ENCODE measurements around the gene GCK. TPM values are rescaled to one million over a fixed set of nuclear protein-coding genes. Genes with fewer than 3 reads are reported as not detected.

The GCK gene
- total RNA-seq, 2 experiments from 2014 or later: 2.1 to 3.3 TPM

DNA sequence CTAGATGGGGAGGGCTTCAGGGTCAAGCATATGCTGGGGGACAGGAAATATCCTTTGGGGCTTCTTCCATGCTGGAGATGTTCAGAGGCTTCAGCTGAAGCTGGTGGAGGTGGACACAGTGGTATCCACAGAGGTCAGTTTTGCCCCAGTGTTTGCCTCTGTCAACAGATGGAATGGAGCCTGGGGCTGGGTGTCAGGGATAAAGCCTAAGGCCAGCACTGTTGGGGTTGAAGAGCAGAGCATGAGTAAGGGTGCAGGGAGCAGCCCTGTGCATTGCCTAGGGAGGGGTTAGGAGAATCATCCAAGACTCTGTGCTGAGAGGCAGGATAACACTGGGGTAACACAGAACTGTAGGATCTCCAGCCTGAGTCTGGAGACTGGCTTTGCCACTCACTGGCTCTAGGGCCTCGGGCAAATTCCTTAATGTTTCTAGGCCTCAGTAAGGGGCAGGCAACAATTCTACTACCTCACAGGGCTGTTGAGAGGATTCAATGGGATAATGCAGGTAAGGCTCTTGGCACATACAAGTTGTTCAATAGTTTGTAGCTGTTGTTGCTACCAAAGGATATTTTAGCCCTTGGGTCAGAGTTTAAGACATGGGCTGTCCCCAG is 26.3 kb downstream of the GCK start:
- intact Hi-C loops (cut with micrococcal nuclease): no loop called here
- H3K9me3 Mint-ChIP-seq: peaks cover 2% of the 10 kb centered on the region
- H3K36me3 Mint-ChIP-seq (ENCODE audit: low read depth): no peaks in the 10 kb centered on the region
- no peak overlapping the region for H3K27ac Mint-ChIP-seq
- H3K4me1 Mint-ChIP-seq (ENCODE audit: low read depth): peaks cover 5% of the 10 kb centered on the region
- H3K4me3 Mint-ChIP-seq: no peak overlapping the region
- H3K27me3 Mint-ChIP-seq (ENCODE audit: low read depth): no peaks in the 10 kb centered on the region
- DNase-seq: no peak
- CTCF ChIA-PET: interaction anchor here (1.8 kb wide), 1 partner anchor 33 kb away, joined by 4 read pairs; no protein-coding TSS in a partner anchor

DNA sequence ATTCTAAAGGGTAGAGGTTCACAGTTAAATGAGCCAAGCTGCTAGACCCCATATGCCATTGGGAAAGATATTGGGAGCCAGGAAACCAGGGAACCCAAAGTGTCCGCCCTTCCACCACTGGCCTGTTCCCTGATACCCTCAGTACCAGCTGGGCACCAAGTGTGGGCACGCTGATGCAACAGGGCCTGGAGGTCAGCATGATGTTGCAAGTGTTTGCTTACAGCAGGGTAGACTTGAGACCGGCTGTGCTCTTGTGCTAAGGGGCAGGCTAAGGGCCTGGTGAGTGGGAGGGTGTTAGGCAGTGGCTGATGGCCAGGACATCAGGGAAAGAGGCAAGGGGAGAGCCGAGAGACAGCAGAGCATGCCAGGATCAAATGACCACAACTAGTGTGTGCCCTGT is 27.1 kb downstream of the GCK start:
- Mint-ChIP-seq H3K27me3 (ENCODE audit: low read depth) (no peaks in the 10 kb centered on the region), H3K27ac (no peak overlapping the region), H3K4me3 (no peak overlapping the region), H3K4me1 (ENCODE audit: low read depth) (no peaks in the 10 kb centered on the region), H3K36me3 (ENCODE audit: low read depth) (no peaks in the 10 kb centered on the region), H3K9me3 (peaks cover 2% of the 10 kb centered on the region)
- DNase-seq: no peak
- intact Hi-C loops (cut with micrococcal nuclease): no loop called here
- CTCF ChIA-PET: no interaction called here

DNA sequence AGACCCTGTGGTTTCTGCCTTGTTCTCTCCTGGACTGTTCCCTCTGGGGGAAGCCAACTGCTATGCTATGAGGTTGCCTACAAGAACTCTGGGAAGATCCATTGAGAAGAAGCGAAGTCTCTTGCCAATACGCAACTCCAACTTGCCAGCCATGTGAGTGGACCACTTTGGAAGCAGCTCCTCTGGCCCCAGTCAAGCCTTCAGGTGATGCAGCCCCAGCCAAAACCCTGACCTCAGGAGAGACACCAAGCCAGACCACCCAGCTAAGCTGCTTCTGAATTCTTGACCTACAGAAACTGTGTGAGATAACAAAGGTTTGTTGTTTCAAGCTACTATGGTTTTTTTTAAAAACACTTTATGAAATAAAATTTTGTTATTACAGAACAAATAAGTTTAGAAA is 27.9 kb downstream of the GCK start:
- H3K4me1 Mint-ChIP-seq (ENCODE audit: low read depth): no peaks in the 10 kb centered on the region
- no peaks in the 10 kb centered on the region for H3K27me3 Mint-ChIP-seq (ENCODE audit: low read depth)
- no peak for DNase-seq
- H3K4me3 Mint-ChIP-seq: no peak overlapping the region
- no peaks in the 10 kb centered on the region for H3K36me3 Mint-ChIP-seq (ENCODE audit: low read depth)
- H3K9me3 Mint-ChIP-seq: peaks cover 2% of the 10 kb centered on the region
- H3K27ac Mint-ChIP-seq: no peak overlapping the region
- intact Hi-C loops (cut with micrococcal nuclease): no loop called here
- CTCF ChIA-PET: no interaction called here

DNA sequence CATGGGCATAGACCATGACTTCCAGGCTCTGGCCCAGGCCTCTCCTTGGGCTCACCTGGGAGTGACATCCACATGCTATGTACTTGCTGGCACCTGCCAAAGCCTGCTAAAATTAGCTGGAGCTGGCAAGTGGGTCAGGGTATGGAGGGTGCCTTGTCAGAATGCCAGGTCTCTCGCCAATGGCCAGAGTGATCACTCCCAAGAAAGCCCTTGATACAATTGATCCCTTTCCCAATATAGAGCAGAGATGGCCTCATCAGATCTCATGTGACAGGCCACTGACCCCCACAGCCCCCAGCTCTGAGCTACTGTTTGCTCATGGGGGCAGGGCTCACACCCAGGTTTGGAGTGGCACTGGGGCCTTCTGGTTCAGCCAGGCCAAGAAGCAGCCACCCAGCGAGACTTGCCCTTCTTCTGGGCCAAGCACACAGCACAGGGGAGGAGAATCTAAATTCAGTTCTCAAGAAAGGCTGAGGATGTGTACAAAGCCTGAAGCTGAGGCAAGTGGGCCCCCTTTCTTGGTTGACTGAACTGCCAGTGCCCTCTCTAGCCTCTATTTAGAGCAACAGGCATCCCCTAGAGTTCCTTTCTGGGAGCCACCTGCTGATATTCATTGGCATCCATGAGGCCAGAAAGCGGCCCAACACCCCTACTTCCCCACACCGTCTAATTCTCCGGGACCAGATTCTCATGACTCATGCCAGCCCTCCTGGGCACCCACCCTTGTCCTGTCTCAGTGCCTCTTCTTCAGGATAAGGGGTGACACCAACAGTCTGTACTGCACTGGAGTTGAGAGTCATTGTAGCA is 29.2 kb downstream of the GCK start:
- no peaks in the 10 kb centered on the region for H3K36me3 Mint-ChIP-seq (ENCODE audit: low read depth)
- no peaks in the 10 kb centered on the region for H3K27me3 Mint-ChIP-seq (ENCODE audit: low read depth)
- H3K4me1 Mint-ChIP-seq (ENCODE audit: low read depth): no peaks in the 10 kb centered on the region
- H3K27ac Mint-ChIP-seq: no peak overlapping the region
- H3K9me3 Mint-ChIP-seq: peaks cover 2% of the 10 kb centered on the region
- intact Hi-C loops (cut with micrococcal nuclease): no loop called here
- DNase-seq: no peak
- no peak overlapping the region for H3K4me3 Mint-ChIP-seq
- CTCF ChIA-PET: no interaction called here

DNA sequence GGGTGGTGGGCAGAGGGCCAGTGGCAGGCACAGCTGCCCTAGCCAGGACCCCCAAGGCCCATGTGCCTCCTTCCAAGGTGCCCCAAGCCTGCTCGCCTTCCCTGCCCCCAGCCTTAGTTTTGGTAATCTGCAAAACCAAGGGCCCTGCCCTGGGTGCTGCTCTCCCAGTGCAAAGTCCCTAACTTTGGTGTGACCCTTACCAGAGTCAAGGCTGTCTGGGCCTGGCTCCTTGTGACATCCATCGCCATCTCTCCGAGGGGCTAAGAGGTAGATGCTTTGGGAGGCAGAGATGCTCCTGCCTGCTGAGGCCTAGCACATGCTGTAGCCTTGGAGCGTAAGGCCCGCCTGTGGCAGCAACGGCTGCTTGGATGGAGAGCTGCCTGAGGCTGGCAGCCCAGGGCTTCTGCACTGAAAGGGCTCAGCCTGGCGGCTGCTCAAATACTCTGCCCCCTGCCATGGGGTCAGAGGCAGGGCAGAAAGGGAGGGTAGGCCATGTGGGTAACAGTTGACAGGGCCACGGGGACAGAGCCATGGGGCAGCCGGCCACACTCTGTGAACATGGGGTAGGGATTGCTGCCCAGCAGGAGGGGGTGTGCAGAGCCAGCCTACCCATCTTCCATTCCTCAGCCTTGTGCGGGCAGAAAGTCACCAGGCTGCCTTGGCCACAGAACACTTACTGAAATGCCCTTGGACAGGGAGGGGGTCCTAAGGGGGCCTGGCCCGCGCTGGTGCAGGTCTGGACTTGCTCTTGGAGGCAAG is 30.2 kb downstream of the GCK start:
- H3K27ac Mint-ChIP-seq: no peak overlapping the region

DNA sequence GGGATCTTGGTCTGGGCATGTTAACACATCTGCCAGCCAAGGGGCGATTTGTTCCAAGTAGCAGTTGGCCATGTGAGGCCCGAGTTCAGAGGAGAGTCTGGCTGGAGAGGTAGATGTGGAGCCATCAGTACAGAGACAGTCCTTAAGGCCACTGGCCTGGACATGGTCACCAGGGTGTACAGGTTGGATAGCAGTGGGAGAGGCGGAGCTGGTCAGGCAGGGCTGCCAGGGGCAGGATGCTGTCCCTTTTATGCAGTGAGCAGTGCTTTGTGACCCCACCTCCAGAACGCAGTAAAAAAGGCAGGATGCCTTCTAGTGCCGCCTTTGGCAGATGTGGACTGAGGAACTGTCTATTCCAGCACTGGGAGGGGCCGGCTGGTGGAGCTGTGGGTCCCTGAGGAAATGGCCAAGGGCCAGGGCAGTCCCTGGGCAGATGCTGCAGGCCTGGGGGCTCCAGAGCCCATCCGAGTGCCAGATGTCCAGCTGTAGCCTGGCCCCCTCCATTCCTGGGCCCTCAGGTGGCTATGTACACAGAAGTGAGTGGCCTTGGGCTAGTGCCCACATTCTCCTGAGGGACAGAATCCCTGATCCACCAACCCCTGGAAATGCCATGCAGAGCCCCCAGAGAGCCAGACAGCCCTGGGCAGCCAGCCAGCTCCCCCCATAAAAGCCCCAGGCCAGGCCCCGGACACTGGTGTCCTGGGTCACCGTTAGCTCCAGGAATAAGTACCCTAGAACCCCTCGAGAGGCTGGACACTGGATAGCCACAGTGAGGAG is 31.0 kb downstream of the GCK start:
- intact Hi-C loops (cut with micrococcal nuclease): no loop called here
- H3K9me3 Mint-ChIP-seq: no peaks in the 10 kb centered on the region
- CTCF ChIA-PET: no interaction called here
- no peaks in the 10 kb centered on the region for H3K4me1 Mint-ChIP-seq (ENCODE audit: low read depth)
- H3K4me3 Mint-ChIP-seq: no peak overlapping the region
- no peak overlapping the region for H3K27ac Mint-ChIP-seq
- no peaks in the 10 kb centered on the region for H3K36me3 Mint-ChIP-seq (ENCODE audit: low read depth)
- DNase-seq: no peak
- no peaks in the 10 kb centered on the region for H3K27me3 Mint-ChIP-seq (ENCODE audit: low read depth)

More for the DNA sequence above, 30.2 kb downstream of the GCK start:
- H3K9me3 Mint-ChIP-seq: no peaks in the 10 kb centered on the region
- DNase-seq: no peak
- CTCF ChIA-PET: no interaction called here
- no peaks in the 10 kb centered on the region for H3K36me3 Mint-ChIP-seq (ENCODE audit: low read depth)
- no peaks in the 10 kb centered on the region for H3K4me1 Mint-ChIP-seq (ENCODE audit: low read depth)
- intact Hi-C loops (cut with micrococcal nuclease): no loop called here
- H3K4me3 Mint-ChIP-seq: no peak overlapping the region
- no peaks in the 10 kb centered on the region for H3K27me3 Mint-ChIP-seq (ENCODE audit: low read depth)

DNA sequence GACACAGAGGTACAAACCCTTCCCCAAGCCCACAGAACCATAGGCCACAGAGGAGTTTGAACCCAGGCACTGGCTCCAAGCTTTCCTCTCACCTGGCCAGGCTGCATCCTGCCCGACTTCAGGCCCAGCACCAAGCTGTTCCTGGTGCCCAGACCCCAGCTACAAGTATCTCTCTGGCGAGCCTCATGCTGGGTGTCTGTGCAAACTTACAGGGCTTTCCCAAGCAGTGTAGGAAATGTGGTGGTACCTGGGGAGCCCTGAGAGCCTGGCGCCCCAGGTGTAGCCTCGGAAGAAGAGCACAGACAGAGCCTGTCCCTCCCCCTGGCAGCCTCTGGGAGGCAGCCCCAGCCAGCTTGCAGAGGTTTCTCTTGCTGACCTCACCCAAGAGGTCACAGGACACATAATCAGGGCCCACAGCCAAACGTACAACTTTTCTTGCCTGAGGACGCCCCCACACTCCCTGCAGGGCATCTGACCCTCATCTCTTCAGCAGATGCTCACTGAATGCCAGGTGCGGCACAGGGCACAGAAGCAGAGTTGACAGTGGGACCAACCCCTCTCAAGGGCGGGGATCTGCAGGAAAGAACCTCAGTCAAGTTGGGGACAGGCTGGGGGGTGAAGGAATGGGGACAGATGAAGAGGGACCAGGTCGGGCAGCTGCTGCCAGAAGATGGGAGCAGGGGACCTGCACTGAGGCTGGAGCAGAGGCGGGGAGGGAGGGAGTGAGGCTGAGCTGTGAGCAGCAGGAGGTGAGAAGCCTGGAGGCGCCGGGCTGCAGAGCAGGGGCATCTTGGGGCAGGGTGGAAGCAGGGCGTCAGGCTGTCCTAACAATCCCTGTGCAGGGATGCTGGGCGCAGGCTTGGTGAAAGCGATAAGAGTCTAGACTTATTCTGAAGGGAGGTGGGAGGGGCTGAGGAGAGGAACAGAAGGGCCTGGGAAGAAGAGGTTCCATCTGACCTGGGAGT is 31.8 kb downstream of the GCK start:
- Mint-ChIP-seq H3K27me3 (ENCODE audit: low read depth) (no peaks in the 10 kb centered on the region), H3K27ac (no peak overlapping the region), H3K4me1 (ENCODE audit: low read depth) (no peaks in the 10 kb centered on the region), H3K9me3 (no peaks in the 10 kb centered on the region), H3K4me3 (no peak overlapping the region), H3K36me3 (ENCODE audit: low read depth) (no peaks in the 10 kb centered on the region)
- intact Hi-C loops (cut with micrococcal nuclease): no loop called here
- DNase-seq: no peak
- CTCF ChIA-PET: no interaction called here

DNA sequence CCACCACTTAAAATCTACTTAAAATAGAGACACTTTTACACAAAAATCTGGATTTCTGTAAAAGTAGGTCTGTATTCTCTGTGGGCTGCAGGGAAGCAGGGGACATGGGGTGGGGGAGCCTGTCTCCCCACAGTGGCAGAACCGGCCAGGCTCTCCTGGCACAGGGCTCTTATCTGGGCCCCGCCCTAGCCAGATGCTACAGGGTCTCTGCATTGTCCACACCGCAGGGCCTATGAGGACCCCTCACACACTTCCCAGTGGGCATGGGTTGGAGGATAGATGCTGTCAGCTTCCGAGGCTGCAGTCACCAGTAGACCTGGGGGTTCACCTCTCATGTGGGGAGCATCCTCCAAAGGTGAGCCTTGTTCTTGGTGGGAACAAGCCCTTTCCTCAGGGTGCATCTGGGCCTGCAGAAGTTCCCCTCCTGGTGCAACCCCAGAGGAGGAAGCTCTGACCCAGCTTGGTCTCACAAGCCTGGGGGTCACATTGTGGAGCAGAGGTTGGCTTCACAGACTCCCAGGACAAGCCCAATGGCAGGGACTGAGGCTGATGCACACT is 32.7 kb downstream of the GCK start:
- no peak overlapping the region for H3K27ac Mint-ChIP-seq
- no peaks in the 10 kb centered on the region for H3K9me3 Mint-ChIP-seq
- intact Hi-C loops (cut with micrococcal nuclease): no loop called here
- no peak overlapping the region for H3K4me3 Mint-ChIP-seq
- H3K36me3 Mint-ChIP-seq (ENCODE audit: low read depth): no peaks in the 10 kb centered on the region
- CTCF ChIA-PET: no interaction called here
- H3K27me3 Mint-ChIP-seq (ENCODE audit: low read depth): no peaks in the 10 kb centered on the region
- no peaks in the 10 kb centered on the region for H3K4me1 Mint-ChIP-seq (ENCODE audit: low read depth)
- DNase-seq: no peak

DNA sequence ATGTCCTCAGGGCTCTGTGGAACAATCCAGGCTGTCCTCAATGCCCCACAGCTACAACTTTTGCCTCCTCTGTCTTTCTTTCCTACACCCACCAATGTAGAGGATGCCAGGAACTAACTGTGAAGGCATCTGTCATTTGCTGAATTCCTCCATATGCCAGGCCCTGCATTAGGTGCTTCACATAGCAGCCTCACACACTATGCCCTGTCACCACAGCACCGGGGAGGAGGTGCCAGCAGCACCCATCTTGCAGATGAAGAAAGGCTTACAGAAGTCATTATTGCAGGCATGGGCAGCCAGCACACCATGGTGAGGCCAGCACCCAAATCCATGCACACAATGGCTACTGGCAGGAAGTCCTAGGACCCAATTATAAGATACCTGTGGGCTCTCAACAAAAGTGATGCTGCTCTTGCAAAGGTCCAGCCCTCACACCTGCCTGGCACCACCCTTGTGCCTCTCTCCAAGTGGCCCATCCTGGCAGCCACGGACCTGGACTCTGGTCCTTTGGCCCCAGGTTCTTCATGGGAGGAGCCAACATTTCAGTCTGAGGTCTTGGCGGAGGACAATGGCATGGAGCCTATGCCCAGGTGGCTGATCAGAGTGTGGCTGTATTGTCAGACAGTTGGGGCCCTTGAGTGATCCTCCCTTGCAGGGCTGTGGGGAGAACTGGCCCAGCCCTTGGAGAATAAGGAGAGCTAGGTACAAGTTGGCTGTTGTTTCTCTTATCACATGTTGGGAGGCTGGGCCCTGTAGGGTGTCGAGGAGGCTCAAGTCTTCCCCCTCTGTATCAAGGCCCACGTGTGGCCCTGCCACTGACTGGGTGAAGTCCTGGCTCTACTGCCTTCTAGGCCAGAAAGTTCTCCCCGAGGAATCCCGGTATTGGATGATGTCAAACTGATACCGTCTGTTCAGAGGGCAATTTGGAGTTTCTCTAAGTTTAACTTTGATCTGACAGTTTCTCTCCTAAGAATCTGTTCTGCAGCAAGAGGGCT is 33.8 kb downstream of the GCK start:
- CTCF ChIA-PET: no interaction called here
- no peak for DNase-seq
- Mint-ChIP-seq H3K36me3 (ENCODE audit: low read depth) (no peaks in the 10 kb centered on the region), H3K27ac (no peak overlapping the region), H3K27me3 (ENCODE audit: low read depth) (no peaks in the 10 kb centered on the region), H3K9me3 (no peaks in the 10 kb centered on the region), H3K4me1 (ENCODE audit: low read depth) (no peaks in the 10 kb centered on the region), H3K4me3 (no peak overlapping the region)
- intact Hi-C loops (cut with micrococcal nuclease): no loop called here

DNA sequence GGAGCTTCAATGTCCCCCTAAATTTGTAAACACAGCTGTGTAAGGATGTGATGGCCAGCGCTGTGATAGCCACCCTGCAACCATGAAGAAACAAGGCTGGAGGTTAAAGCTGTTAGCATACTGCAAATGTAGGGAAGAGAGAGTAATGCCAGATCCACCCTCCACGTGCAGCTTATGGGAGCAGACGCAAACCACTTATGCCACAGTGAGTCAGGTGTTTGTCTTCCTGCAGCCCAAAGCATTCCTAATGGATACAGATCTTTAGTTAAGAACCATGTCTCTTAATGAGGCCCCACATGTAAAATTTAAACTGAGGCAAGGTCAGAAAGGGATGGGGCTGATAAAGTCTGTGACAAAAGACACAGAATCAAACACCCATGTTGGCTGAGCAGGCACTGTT is 34.5 kb downstream of the GCK start:
- Mint-ChIP-seq H3K27me3 (ENCODE audit: low read depth) (no peaks in the 10 kb centered on the region), H3K4me1 (ENCODE audit: low read depth) (no peaks in the 10 kb centered on the region), H3K27ac (no peak overlapping the region), H3K4me3 (no peak overlapping the region), H3K36me3 (ENCODE audit: low read depth) (no peaks in the 10 kb centered on the region), H3K9me3 (no peaks in the 10 kb centered on the region)
- intact Hi-C loops (cut with micrococcal nuclease): no loop called here
- CTCF ChIA-PET: no interaction called here
- DNase-seq: no peak

All from activated naive CD4-positive, alpha-beta T cell treated with anti-CD3 and anti-CD28 coated beads for 36 hours (primary cell).